Kidney (tissue), 14 donors: ENCODE measurements around the gene S100A9. TPM values are rescaled to one million over a fixed set of nuclear protein-coding genes. Genes with fewer than 3 reads are reported as not detected.
"Not testable (repeated sequence)": the region's sequence is repeated elsewhere in the genome, so short reads cannot be mapped to it uniquely, and the experiment has no call there.

Source experiments
- DNase-seq, 5 donors: peaks; one replicate each; pipeline ENCODE4 v3.0.0-alpha.2; 2013 to 2020
- FAIRE-seq: peaks from 2 replicates; lab custom pipeline; 2012; peaks lifted over from hg19 to GRCh38; lab: Jason Lieb, UNC
- H3K27ac ChIP-seq, 2 donors: one replicate each; pipeline ENCODE4 v1.7.0; 2013; ENCODE audit warnings: low read depth in 2 of 2, low read length in 2 of 2, inconsistent platforms in 1 of 2
- H3K27me3 ChIP-seq: one replicate; pipeline ENCODE4 v1.7.1; 2013; ENCODE audit warnings: low read length, inconsistent platforms; ENCODE audit not compliant: control insufficient read depth, insufficient read depth
- H3K36me3 ChIP-seq, 3 donors: one replicate each; pipeline versions ENCODE4 v1.7.0 to v1.7.1; 2013; ENCODE audit warnings: low read length in 3 of 3, control low read depth in 1 of 3, inconsistent platforms in 1 of 3; ENCODE audit not compliant: insufficient read depth in 3 of 3, control insufficient read depth in 2 of 3
- H3K4me1 ChIP-seq, 3 donors: one replicate each; pipeline versions ENCODE4 v1.7.0 to v1.7.1; 2013; ENCODE audit warnings: low read length in 3 of 3, inconsistent platforms in 1 of 3, low read depth in 1 of 3; ENCODE audit not compliant: control insufficient read depth in 2 of 3, insufficient read depth in 2 of 3
- H3K4me3 ChIP-seq, 3 donors: one replicate each; pipeline versions ENCODE4 v1.7.0 to v1.8.1; 2013; ENCODE audit warnings: low read length in 3 of 3, control low read depth in 1 of 3, inconsistent platforms in 1 of 3
- H3K9ac ChIP-seq, 3 donors: one replicate each; pipeline versions ENCODE4 v1.7.0 to v1.7.1; 2013; ENCODE audit warnings: low read length in 3 of 3, control low read depth in 1 of 3, inconsistent platforms in 1 of 3
- H3K9me3 ChIP-seq, 3 donors: one replicate each; pipeline versions ENCODE4 v1.7.0 to v1.7.1; 2013; ENCODE audit warnings: low read length in 3 of 3, control low read depth in 1 of 3, inconsistent platforms in 1 of 3; ENCODE audit not compliant: control insufficient read depth in 2 of 3, insufficient read depth in 1 of 3
- CTCF ChIP-seq: IDR thresholded peaks from 3 replicates; pipeline ENCODE4 v1.5.1; 2012; ENCODE audit warnings: mild to moderate bottlenecking, moderate library complexity, borderline replicate concordance; ENCODE audit not compliant: insufficient read depth; ENCODE audit errors: extremely low read depth
- intact Hi-C: fragments of 100-400 bp; cut with DNase I; formaldehyde crosslinking; loops from one replicate; pipeline ENCODE4 v1.11.1; 2022
- polyA plus RNA-seq: library from polyadenylated mRNA; stranded (reverse); fragments of 350-450 nt; fragmentation: Illumina TruSeq; extraction: RNeasy Lipid Tissue Mini Kit (QIAGEN cat#74804); gene quantifications from one replicate; pipeline ENCODE4 v1.2.3, GENCODE V29; 2014; ENCODE audit warnings: low read depth, low replicate concordance; ENCODE audit not compliant: insufficient read depth
- total RNA-seq: library from RNA; stranded (reverse); fragmentation: NEBNext Ultra II Directional; extraction: Animal tissue kit (Norgen Biotek cat#: 25700); gene quantifications from one replicate; pipeline ENCODE4 v1.2.1, GENCODE V29; 2021
- donor health status: control.
- donor health status: control.
- donor health status: control.
- donor health status: control.
- donor health status: control.
- donor health status: DM: yes; HTN: yes; CAD: no.
- donor health status: Normal renal cell carcinoma (clear cell type).

Gene S100A9
- total and polyA plus RNA-seq, 2 donors from 2014 or later: 41.9 to 271 TPM

- peak in 1 of 5 donors; percentile 7 for DNase-seq
- no peak overlapping the region for H3K9ac ChIP-seq
These were observed 11.5 kb upstream of the S100A9 start for GRCh38 chr1:153346077-153346723.

GRCh38 chr1:153347049-153347448 is 10.6 kb upstream of the S100A9 start:
- peak in 1 of 5 donors; percentile 9 for DNase-seq
- H3K36me3 ChIP-seq, H3K4me3 ChIP-seq, H3K27me3 ChIP-seq, H3K9ac ChIP-seq, intact Hi-C loops, H3K9me3 ChIP-seq, FAIRE-seq, H3K27ac ChIP-seq, H3K4me1 ChIP-seq: not testable (repeated sequence)

More at GRCh38 chr1:153346077-153346723, 11.5 kb upstream of the S100A9 start:
- Histone ChIP-seq H3K4me1 (no peaks in the 10 kb centered on the region), H3K36me3 (no peaks in the 10 kb centered on the region), H3K27me3 (no peaks in the 10 kb centered on the region), H3K9me3 (no peaks in the 10 kb centered on the region), H3K4me3 (no peak overlapping the region), H3K27ac (no peak overlapping the region)
- intact Hi-C loops: no loop called here
- FAIRE-seq: no peak
- TF ChIP-seq CTCF: no peak

- H3K4me1 ChIP-seq: no peaks in the 10 kb centered on the region
- FAIRE-seq: no peak
- no peaks in the 10 kb centered on the region for H3K36me3 ChIP-seq
- peak in 1 of 5 donors; percentile 8 for DNase-seq
- H3K27ac ChIP-seq: no peak overlapping the region
- H3K4me3 ChIP-seq: no peak overlapping the region
- no peaks in the 10 kb centered on the region for H3K9me3 ChIP-seq
- intact Hi-C loops: no loop called here
- TF ChIP-seq CTCF: no peak
- no peak overlapping the region for H3K9ac ChIP-seq
- no peaks in the 10 kb centered on the region for H3K27me3 ChIP-seq
These were observed 9.8 kb upstream of the S100A9 start for GRCh38 chr1:153347856-153348255.

- no peak within 1 kb of the TSS for H3K4me3 ChIP-seq
- no peaks in the 10 kb centered on the region for H3K27me3 ChIP-seq
- no peaks in the 10 kb centered on the region for H3K4me1 ChIP-seq
- no peaks in the 10 kb centered on the region for H3K36me3 ChIP-seq
- DNase-seq: peak in 1 of 5 donors; percentile 6
- H3K9me3 ChIP-seq: no peaks in the 10 kb centered on the region
- no peak for FAIRE-seq
- intact Hi-C loops: no loop called here
- no peak within 1 kb of the TSS for H3K27ac ChIP-seq
- no peak within 1 kb of the TSS for H3K9ac ChIP-seq
- no peak for TF ChIP-seq CTCF
These were observed 8.9 kb upstream of the S100A9 start, which contains the start of gene PGLYRP4 for GRCh38 chr1:153348511-153349362. Gene PGLYRP4 (minus strand): TSS chr1:153348841. CDS start chr1:153347932, 909 bp downstream.
